ENCODE data around the gene WNT10A. TPM values are rescaled to one million over a fixed set of nuclear protein-coding genes. Genes with fewer than 3 reads are reported as not detected.

Gene WNT10A
- total and polyA plus RNA-seq, 2 of the 8 experiments (the other 6 are each of a cell fraction or from before 2014, with no cell fraction given): 0.05 TPM; not detected in 1

GRCh38 chr2:218863021-218863520 lies 17.6 kb upstream of the WNT10A start:
- ChIA-PET POLR2A (ENCODE audit: partially characterized antibody) (interaction anchor here (1.5 kb wide), 1 partner anchor 14 kb away, joined by 3 read pairs; no protein-coding TSS in a partner anchor), CTCF (ENCODE audit: partially characterized antibody) (interaction anchor here (0.9 to 7.4 kb wide), 9 partner anchors 10 to 130 kb away, joined by 3 to 83 read pairs (median 6); partner anchors contain the start of gene WNT10A)
- Histone ChIP-seq H4K91ac (replicated peaks; ENCODE audit: insufficient read length, low read length) (no peak overlapping the region), H2AK5ac (ENCODE audit: low read depth, low read length) (no peak overlapping the region), H2BK20ac (ENCODE audit: low read length) (no peak overlapping the region), H3K4me3 (ENCODE audit: extremely low read depth in 1 of 4, insufficient read depth in 2 of 4, low read depth in 3 of 4, low read length in 4 of 4) (no peak overlapping the region), H3K23ac (ENCODE audit: insufficient read length) (no peak overlapping the region), H2BK15ac (ENCODE audit: low read length) (no peak overlapping the region), H3K27ac (ENCODE audit: low read depth, low read length) (no peak overlapping the region), H3K79me2 (ENCODE audit: control insufficient read depth in 1 of 2, insufficient read depth in 2 of 2, low read length in 2 of 2) (no peaks in the 10 kb centered on the region), H2BK120ac (replicated peaks; ENCODE audit: low read depth, low read length) (no peak overlapping the region), H3K27me3 (replicated peaks in 1 of 4; ENCODE audit: control insufficient read depth in 3 of 4, extremely low read depth in 1 of 4, insufficient read depth in 3 of 4, low read length in 3 of 4) (peaks cover 62 to 93% (median 86%) of the 10 kb centered on the region in 4 experiments), H3K23me2 (ENCODE audit: low read depth, low read length) (peaks cover 5% of the 10 kb centered on the region; the same call in 1 of the 2 replicates), H4K8ac (ENCODE audit: extremely low read depth, insufficient read depth, low read length) (no peak overlapping the region), H2BK5ac (ENCODE audit: low read depth, low read length) (no peak overlapping the region), H3K4me1 (replicated peaks in 1 of 4; ENCODE audit: control insufficient read depth in 3 of 4, insufficient read depth in 4 of 4, low read length in 3 of 4) (peaks cover 4 to 22% (median 12%) of the 10 kb centered on the region in 4 experiments), H3K4me2 (ENCODE audit: insufficient read depth in 1 of 2, low read depth in 2 of 2, low read length in 2 of 2) (no peak overlapping the region), H4K5ac (ENCODE audit: insufficient read length, low read depth, low read length) (no peak overlapping the region), H3K14ac (ENCODE audit: insufficient read length) (no peak overlapping the region), H3K9ac (replicated peaks in 1 of 4; ENCODE audit: extremely low read depth in 1 of 4, low read depth in 3 of 4, low read length in 3 of 4) (no peak overlapping the region), H3K79me1 (ENCODE audit: low read depth, low read length) (no peaks in the 10 kb centered on the region), H3K4ac (replicated peaks; ENCODE audit: insufficient read length, low read depth, low read length) (no peak overlapping the region), H3K36me3 (ENCODE audit: control insufficient read depth in 2 of 4, insufficient read depth in 4 of 4, low read length in 3 of 4) (peaks cover 0 to 2% (median 0%) of the 10 kb centered on the region in 4 experiments; a peak in 1 of 8 replicates), H3K56ac (replicated peaks; ENCODE audit: insufficient read length, low read depth, low read length) (no peak overlapping the region), H2BK12ac (ENCODE audit: low read depth, low read length) (no peak overlapping the region), H2AFZ (ENCODE audit: low read length) (no peak overlapping the region), H3K9me3 (ENCODE audit: insufficient read depth in 2 of 2, low read depth in 1 of 2, low read length in 1 of 2) (no peaks in the 10 kb centered on the region), H3K18ac (ENCODE audit: extremely low read depth, low read length) (no peak overlapping the region), H4K20me1 (replicated peaks in 1 of 2; ENCODE audit: control insufficient read depth in 1 of 2, insufficient read depth in 2 of 2, low read length in 2 of 2) (peaks cover 11 to 13% of the 10 kb centered on the region in 2 experiments)
- TF ChIP-seq SRF (IDR thresholded peaks at IDR 0.05; ENCODE audit: low read depth, low read length) (no peak), JUN (IDR thresholded peaks at IDR 0.05; ENCODE audit: low read depth, low read length) (no peak), TBP (IDR thresholded peaks at IDR 0.05; ENCODE audit: low read depth, low read length) (no peak), SP4 (IDR thresholded peaks at IDR 0.05; ENCODE audit: low read length) (no peak), GABPA (IDR thresholded peaks at IDR 0.05; ENCODE audit: borderline replicate concordance, insufficient read depth, low read length) (no peak), EZH2 (IDR thresholded peaks at IDR 0.05; ENCODE audit: low read depth, low read length, severe bottlenecking) (no peak), ATF3 (IDR thresholded peaks at IDR 0.05; ENCODE audit: insufficient read depth, low read depth, low read length) (no peak), NANOG (IDR thresholded peaks at IDR 0.05; ENCODE audit: insufficient read depth, low read depth, low read length, poor library complexity, severe bottlenecking) (no peak), POU5F1 (IDR thresholded peaks at IDR 0.05; ENCODE audit: low read depth, low read length) (no peak), BCL11A (IDR thresholded peaks at IDR 0.05; ENCODE audit: low read depth in 2 of 2, low read length in 2 of 2) (no peak), EP300 (IDR thresholded peaks at IDR 0.05; ENCODE audit: borderline replicate concordance in 1 of 2, low read depth in 2 of 2, low read length in 2 of 2) (no peak), KDM4A (IDR thresholded peaks at IDR 0.05; ENCODE audit: low read depth, low read length, severe bottlenecking) (no peak), TCF12 (IDR thresholded peaks at IDR 0.05; ENCODE audit: low read depth, low read length) (no peak)
- no peak for DNase-seq (ENCODE audit: low read depth in 1 of 2, low spot score in 2 of 2)
- no peak for FAIRE-seq
- 84% methylated on average over 3 of the region's 3 CpGs; no CpG with 5 or more reads in 1 of the 2 experiments for WGBS, 2 experiments (ENCODE audit: extremely low coverage in 1 of 2, insufficient coverage in 1 of 2, insufficient read length in 1 of 2, insufficient replicate concordance in 2 of 2, low coverage in 1 of 2, low lambda C conversion rate in 2 of 2, missing lambda C conversion rate in 1 of 2)

Measured in H1 (cell line).